Measurements from ENCODE around the gene RGS10.
"Not testable (repeated sequence)": the region's sequence is repeated elsewhere in the genome, so short reads cannot be mapped to it uniquely, and the experiment has no call there.

The RGS10 gene, protein sequence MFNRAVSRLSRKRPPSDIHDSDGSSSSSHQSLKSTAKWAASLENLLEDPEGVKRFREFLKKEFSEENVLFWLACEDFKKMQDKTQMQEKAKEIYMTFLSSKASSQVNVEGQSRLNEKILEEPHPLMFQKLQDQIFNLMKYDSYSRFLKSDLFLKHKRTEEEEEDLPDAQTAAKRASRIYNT

DNA sequence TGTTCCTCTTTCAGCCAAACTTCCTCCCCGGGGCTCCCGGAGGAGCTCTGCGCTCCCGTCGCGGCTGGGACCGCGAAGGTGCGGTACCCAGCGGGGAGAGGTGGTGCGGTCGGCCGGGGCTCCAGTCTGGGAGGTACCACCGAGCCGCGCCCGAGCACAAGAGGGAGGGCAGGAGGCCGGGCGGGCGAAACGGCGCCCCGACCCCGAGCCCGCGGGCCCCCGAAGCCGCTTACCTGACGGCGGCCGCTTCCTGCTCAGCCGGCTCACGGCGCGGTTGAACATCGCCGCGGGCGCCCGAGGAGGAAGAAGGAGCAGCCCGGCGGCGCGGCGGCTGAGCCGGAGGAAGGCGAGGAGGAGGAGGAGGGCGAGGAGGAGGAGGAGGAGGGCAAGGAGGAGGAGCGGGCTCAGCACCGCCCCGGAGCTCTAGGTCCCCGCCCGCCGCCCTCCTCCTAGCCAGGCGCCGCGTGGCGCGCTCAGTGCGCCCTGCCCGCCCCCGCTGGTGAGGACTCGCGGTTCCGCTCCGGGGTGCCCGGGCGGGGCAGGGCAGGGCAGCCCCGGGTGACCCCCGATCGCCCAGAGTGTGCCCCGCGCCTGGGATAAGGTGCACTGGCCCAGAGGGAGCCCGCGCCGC lies at the start of gene RGS10:
Gene RGS10, minus strand, starts transcription at position 363 of the 631 bp plus-strand sequence. Its CDS starts 81 bp downstream, at position 282.
- DNase-seq: no peak

DNA sequence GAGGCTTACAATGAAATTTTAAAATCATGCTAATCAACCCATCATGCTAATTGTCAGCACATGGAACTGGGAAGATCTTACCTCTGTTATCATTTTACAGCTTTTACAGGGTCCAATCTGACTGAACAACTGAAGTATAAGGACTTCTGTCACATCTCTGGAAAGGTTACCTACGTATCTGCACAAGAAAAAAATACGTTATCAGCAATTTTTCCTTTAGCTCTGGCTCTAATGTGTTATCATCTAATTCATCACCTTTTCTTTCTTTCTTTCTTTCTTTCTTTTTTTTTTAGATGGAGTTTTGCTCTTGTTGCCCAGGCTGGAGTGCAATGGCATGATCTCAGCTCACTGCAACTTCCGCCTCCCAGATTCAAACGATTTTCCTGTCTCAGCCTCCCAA lies 45.6 kb upstream of the RGS10 start:
- DNase-seq: no peak

DNA sequence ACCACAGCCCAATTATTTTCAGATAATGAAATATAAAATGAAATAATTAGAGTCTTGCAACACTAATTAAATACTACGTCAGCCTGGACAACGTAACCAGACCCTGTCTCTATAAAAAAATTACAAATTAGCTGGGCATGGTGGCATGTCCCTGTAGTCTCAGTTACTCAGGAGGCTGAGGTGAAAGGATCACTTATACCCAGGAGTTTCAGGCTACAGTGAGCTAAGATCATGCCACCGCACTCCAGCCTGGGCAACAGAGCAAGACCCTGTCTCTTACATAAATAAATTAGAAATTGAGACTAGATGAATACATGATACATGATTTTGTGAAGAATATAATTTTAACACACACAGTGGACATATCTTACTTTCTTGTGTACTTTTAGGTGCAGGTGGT lies 35.8 kb upstream of the RGS10 start:
- DNase-seq: no peak

DNA sequence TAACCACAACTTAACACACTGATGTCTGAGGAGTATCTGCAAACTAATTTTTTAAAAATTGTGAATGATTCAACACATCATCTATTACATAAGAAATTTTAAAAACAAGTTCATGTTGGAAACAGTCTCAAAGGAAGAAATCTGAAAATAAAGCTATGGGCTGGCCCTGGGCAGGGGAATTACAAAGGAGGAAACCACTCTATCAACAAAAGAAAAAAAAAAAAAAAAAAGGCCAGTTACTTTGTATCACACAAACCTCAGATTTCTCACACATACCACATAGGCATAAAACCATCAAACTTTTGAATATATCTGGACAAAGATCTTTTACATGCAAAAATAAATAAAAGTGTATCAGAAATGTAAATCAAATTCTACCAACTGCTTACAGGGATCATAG lies 33.5 kb upstream of the RGS10 start:
- DNase-seq: no peak

DNA sequence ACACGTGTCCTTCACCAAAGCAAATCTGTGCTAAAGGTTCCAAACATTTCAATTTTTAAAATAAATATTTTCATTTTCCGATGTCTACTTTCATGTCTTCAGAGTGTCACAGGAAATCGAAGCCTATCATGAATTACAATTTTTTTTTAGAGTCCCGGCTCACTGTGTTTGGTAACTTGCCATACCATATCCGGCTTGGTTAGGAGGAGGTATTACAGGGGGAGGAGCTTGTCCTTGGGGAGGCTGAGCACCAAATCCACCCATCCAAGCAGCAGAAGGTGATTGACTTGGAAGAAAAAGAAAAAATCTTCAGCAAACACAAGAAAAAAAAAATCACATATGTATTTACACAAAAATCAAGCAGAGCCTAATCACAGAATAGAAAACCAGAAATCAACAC lies 33.0 kb upstream of the RGS10 start:
- DNase-seq: no peak

DNA sequence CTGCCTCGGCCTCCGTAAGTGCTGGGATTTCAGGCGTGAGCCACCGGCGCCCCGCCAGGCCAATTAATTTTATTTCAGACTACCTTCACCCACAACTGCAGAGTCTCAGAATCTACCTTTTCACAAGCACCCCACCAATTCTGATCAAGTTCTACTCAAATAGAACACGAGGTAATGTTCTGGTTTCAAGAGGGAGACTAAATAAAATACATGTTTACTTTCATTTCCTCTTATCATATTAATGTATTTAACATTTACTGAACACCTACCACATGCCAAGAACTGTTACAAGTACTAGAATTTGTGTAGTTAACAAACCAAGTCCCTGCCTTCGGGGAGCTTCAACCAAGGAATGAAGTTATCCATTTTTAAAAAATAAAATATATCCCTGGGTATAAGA lies 25.5 kb upstream of the RGS10 start:
- DNase-seq: no peak

DNA sequence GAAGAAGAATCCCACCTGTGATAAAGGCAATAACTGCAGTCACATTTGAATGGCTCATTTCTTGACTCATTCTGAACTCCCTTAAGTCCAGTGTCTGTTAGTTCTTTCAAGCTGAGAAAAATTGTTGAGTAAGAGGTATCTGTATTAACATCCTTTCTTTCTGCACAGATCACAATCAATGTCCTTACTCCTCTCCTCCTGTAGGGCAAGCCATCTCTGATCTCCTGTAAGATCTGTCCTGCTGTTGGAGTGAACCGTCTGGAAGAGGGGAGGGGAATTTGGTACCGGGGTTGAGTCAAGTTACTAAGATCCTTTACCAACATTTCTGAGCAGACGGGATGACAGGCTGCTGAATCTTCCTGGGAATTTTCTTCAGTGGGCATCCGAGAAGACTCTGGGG lies 19.6 kb upstream of the RGS10 start:
- DNase-seq: no peak

DNA sequence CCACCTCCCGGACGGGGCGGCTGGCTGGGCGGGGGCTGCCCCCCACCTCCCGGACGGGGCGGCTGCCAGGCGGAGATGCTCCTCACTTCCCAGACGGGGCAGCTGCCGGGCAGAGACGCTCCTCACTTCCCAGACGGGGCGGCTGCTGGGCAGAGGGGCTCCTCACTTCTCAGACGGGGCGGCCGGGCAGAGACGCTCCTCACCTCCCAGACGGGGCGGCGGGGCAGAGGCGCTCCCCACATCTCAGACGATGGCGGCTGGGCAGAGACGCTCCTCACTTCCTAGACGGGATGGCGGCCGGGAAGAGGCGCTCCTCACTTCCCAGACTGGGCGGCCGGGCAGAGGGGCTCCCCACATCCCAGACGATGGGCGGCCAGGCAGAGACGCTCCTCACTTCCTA lies 17.0 kb upstream of the RGS10 start:
- not testable (repeated sequence) for DNase-seq

DNA sequence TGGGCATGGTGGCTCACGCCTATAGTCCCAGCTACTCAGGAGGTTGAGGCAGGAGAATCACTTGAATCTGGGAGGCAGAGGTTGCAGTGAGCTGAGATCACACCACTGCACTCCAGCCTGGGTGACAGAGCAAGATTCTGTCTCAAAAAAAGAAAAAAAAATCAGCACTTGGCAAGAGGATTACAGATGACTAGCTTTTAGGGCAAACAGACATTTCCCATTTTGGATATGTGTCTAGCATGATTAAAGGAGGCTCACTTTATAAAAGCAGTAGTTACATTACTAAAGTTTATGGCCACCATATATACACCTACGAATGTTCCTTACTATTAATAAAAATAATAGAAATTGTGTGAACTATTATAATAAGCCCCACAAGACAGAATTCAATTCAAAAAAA lies 13.6 kb upstream of the RGS10 start:
- not testable (repeated sequence) for DNase-seq

DNA sequence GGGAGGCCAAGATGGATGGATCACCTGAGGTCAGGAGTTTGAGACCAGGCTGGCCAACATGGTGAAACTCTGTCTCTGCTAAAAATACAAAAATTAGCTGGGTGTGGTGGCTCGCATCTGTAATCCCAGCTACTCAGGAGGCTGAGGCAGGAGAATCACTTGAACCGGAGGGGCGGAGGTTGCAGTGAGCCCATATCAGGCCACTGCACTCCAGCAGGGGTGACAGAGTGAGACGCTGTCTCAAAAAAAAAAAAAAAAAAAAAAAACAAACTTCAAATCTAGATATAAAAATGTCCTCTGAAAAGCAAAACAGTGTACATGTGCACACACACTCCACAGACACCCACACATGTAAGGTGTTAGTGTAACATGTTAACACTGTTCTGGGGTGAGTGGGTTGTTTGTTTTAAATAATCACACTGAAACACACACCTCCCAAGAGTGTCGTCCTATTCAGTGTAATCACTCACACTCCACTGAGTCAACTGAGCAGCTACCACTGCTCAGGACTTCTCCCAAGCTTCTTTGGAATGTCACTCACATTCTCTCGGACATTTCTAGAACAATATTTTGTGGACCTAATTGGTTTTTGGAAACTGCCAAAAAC lies 12.8 kb upstream of the RGS10 start:
- no peak for DNase-seq

DNA sequence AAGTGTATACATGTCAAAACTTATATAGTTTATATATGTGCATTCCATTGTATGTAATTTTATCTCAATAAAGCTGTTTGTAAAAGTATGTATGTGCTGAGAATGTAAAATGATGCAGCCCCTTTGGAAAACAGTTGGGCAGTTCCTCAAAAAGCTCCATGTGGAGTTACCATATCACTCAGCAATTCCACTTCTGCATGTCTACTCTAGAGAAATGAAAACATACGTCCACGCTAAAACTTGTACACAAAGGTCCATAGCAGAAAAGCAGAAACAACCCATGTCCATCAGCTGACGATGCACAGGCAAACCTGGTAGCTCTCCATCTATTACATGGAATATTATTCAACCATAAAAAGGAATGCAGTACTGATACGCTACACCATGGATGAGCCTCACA lies 8.3 kb upstream of the RGS10 start:
- DNase-seq: no peak

DNA sequence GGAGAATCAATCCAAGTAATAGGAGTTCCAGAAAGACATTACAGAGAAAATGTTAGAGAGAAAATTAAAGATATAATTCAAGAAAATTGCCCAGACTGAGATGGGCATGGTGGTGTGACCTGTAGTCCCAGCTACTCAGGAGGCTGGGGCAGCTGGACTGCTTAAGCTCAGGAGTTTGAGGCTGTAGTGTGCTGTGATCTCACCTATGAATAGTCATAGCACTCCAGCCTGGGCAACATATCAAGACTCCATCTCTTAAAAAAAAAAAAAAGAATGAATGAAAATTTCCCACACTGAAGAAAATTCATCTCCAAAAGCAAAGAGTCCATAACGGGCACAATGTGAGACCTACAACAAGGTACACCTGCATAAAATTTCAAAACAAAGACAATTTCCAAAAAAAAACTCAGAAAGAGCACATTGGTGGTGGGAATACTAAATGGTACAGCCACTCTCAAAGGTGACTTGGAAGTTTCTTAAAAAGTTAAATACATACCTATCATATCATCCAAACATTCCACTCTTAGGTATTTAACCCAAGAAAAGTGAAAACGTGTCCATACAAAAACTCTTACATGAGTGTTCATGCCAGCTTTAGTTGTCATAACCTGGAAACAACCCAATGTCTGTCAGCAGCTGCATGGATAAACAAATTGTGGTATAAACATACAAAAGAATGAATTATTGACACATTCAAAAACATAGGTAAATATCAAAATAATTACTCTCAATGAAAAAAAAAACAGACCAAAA lies 6.9 kb upstream of the RGS10 start:
- no peak for DNase-seq

DNA sequence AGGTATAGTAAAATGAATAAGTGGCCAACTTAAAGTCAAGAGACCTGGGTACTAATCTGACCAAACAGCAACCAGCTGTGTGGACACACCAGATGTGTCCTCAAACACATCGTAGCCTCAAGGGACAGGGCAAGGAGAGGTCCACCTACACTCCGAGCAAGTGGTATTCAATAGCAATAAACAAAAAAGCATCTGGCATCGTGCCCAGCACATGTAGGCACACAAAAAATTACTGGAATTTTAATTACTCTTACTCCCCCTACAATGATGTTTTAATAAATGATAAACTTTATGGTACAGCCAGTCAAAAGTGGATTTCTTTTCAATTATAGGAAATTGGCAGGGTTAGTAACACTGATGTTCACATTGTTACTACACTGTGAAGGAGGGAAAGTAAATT lies 3.5 kb upstream of the RGS10 start:
- peak; percentile 27 for DNase-seq

DNA sequence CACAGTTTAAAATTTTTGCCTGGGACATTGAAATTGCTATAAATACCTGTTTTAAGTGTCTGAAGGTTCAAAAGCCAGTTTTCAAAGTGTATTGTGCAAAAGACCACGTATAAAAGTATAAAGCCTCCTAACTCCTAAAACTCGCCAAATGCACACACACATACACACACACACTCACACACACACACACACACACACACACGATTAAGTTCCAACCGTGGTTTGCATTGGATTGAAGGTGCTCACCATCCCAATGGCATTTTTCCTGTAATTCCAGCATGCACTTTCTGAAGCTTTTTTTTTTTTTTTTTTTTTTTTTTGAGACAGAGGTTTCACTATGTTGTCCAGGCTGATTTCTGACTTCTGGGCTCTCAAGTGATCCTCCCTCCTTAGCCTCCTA lies 2.8 kb upstream of the RGS10 start:
- DNase-seq: no peak

DNA sequence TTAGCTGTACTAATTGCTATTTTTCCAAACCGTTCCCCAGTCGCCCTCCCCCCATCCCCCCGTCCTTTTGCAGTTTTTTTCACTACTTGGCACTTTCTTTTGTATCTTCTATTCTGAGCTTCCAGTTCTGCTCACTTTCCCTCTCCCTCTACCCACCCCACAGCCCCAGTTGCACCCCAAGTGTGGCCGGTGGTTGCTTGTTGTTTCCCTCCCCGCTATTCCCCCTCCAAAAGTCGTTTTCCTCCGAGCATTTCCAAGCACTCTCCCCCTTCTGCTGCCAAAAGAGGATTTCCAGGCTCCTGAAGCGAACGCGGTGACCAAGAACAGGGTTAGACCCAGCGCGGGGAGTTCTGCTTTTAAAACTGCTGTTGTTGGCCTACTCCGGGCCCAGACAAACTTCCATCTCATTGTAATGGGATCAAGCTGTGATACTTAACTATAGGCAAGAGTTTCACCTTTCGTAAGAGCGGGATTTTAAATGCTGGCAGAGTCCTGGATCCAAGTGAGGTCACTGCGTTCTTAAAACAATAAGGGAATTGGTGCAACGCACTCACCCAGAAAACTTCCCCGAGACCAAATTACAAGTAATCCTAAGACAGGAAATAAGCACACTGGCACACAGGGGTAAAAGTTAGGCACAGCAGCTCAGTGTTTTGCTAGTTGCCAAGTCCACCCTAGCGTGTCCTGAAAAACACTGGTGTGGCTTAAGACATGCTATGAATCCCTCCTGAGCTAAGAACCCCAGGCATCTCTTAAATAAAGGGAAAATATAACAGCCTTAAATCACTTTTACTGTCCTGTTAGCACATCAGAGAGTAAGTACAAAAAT lies 1.5 kb upstream of the RGS10 start:
- no peak for DNase-seq

DNA sequence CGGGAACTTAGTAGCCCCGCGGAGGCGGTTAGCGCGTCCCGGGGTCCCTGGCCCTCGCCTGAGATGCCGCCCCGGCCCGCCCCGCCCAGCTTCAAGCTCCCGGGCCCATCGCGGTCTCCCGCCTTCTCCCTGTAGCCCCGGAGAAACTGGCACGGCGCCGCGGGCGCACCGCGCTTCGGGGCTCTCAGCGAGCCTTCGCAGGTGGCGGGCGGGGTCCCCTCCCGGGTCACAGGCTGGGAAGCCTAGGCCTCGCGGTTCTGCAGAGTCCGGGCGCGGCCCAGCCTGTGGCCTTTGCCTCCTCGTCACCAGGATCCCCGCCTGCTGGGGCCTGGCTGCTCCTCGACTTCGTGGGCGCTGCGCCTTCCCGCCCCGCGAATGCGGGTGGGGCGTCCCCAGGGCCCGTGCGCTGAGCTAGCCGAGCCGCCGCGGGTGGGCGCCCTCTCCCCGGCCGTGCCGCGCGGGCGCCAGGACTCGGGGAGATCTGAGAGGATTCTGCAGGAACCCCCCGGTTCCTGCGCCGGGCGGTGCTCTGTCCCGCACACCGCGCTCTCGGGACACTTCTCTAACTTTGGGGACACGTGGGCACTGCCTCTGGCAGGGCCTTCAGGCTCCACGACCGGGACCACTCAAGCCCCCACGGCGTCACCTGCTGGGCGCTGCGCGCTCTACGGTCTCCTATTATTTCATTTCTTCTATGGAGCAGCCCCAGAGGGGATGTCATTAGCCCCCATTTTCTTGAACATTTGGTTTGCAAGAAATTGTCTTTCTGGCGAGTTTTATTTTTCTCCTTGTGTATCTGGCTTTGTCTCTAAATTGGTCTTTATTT lies 682 bp upstream of the RGS10 start:
- DNase-seq: peak; percentile 3

DNA sequence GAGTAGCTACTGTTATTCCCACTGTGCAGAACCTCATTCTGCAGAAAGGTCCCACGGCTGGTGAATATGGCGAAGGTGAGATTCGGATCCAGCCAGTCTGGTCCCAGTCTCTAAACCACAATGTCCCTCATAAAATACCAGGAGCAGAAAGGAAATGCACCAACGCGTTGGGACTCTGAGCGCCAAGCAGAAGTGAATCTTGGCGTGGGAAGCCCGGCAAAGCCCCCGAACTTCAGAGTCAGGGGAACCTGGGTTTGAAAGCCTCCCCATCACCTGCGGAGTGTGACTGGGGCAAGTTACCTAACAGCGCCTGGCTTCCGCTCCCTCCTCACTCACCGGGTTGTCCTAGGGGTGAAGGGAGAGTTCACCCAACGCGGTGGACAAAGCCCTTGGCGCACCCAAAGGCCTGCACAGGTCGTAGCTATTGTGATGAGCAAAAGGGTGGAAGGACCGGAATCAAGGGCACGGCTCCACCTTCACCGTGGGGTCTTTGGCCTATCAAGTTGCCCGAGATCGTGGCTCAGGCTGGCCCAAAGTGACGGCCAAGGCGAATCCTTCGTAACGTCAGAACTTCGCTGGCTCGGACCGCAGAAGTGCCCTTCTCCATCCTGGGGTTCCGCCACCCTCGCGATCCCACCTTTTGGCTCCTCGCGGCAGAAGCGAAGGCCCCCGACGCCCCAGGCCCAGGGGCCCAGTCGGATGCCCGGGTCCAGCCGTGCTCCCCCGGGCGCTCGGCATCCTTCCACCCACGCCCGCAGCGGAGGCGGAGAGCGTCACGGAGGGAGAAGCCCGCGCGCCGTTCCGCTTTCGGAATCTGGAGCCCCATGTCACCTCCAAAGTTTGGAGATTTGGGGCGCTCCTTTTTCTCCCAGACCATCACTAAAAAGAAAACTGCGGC lies 811 bp downstream of the RGS10 start:
- no peak for DNase-seq

DNA sequence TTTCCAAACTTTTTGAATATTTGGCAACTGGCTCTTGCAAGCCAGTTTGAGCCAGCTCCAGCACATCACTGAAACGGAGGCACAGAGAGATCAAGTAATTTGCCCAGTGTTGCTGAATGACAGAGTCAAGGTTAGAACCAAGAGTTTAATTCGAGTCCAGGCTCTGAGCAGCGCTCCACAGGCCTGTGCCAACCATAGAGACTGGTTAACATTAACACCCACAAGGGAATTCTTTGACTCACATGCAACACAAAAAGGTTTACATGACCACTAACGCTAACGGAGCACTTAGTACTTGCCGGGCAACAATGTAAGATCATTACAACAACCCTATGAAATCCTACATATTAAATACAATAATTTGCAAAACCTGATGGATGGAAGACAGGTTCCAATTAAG lies 1.5 kb downstream of the RGS10 start:
- DNase-seq: no peak

DNA sequence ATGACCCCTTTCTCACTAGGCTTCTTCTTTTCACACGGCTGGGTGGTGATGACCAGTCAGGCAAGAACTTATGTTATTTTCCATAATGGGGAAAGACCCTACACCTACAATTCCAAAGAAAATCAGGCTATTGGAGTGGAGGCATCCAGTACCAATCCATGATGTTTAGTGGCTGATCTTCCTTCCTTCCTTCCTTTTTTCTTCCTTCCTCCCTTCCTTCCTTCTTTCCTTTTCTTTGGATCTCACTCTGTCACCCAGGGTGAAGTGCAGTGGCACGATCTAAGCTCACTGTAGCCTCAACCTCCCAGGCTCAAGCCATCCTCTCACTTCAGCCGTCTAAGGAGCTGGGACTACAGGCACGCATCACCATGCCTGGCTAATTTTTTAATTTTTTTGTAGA lies 2.5 kb downstream of the RGS10 start:
- no peak for DNase-seq

DNA sequence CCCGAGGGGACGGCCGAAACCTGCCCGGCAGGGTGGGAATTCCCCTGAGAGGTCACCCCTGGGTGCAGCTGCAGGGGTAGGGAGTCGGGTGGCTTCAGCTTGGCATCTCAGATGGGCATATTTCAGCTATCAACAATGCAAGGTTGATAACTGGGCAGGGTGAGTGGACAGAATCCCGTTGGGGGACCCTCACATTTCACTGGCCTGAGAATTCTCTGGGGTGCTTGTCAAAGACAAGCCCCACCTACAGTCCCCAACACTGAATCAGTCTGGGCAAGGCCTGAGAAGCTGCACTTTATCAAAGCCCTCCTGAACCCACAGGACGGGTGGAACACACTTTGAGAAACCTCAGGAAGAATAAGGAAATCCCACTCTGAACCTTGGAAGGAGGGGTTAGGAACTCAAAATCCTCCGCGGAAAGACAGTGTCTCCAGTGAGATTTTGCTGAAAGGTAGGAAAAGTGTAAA lies 3.1 kb downstream of the RGS10 start:
- DNase-seq: no peak
